HG02798 (cell line): ENCODE measurements around the gene EDN2.

ENCODE experiments used
- ATAC-seq: cut with Tn5 transposase; IDR thresholded peaks from one replicate; pipeline ENCODE4 v1.9.1; 2021; ENCODE audit warnings: mild to moderate bottlenecking; ENCODE audit not compliant: unreplicated experiment, poor library complexity

Gene EDN2

GRCh38 chr1:41484402-41485241 is at the start of gene EDN2:
Gene EDN2 (minus strand): TSS chr1:41484683. CDS start chr1:41484601, 82 bp downstream.
- no peak for ATAC-seq

GRCh38 chr1:41533731-41534080 is 49.2 kb upstream of the EDN2 start:
- ATAC-seq = no peak

GRCh38 chr1:41533016-41533730 is 48.7 kb upstream of the EDN2 start:
- ATAC-seq = no peak

- no peak for ATAC-seq
Measured at GRCh38 chr1:41532206-41532975, 47.9 kb upstream of the EDN2 start.

- no peak for ATAC-seq
Measured at GRCh38 chr1:41530411-41530810, 45.9 kb upstream of the EDN2 start.

GRCh38 chr1:41529621-41530395 is 45.3 kb upstream of the EDN2 start:
- ATAC-seq = no peak

- no peak for ATAC-seq
Measured at GRCh38 chr1:41528726-41529605, 44.5 kb upstream of the EDN2 start.

- no peak for ATAC-seq
Measured at GRCh38 chr1:41528106-41528505, 43.6 kb upstream of the EDN2 start.

GRCh38 chr1:41526956-41527561 is 42.6 kb upstream of the EDN2 start:
- ATAC-seq = no peak

- ATAC-seq = no peak
Measured at GRCh38 chr1:41525891-41526587, 41.6 kb upstream of the EDN2 start.

GRCh38 chr1:41524676-41525675 is 40.5 kb upstream of the EDN2 start:
- ATAC-seq = no peak

GRCh38 chr1:41523949-41524675 is 39.6 kb upstream of the EDN2 start:
- ATAC-seq = no peak

- no peak for ATAC-seq
Measured at GRCh38 chr1:41523071-41523470, 38.6 kb upstream of the EDN2 start.

- no peak for ATAC-seq
Measured at GRCh38 chr1:41521766-41522165, 37.3 kb upstream of the EDN2 start.

GRCh38 chr1:41520951-41521752 is 36.7 kb upstream of the EDN2 start:
- ATAC-seq = no peak

- ATAC-seq = no peak
Measured at GRCh38 chr1:41519667-41520066, 35.2 kb upstream of the EDN2 start.
